HG02571 (cell line): Measurements from ENCODE around the gene MICAL2.

Experiments
- ATAC-seq: cut with Tn5 transposase; IDR thresholded peaks from one replicate; pipeline ENCODE4 v1.9.1; 2021; ENCODE audit warnings: mild to moderate bottlenecking, moderate library complexity; ENCODE audit not compliant: unreplicated experiment

Gene MICAL2

DNA sequence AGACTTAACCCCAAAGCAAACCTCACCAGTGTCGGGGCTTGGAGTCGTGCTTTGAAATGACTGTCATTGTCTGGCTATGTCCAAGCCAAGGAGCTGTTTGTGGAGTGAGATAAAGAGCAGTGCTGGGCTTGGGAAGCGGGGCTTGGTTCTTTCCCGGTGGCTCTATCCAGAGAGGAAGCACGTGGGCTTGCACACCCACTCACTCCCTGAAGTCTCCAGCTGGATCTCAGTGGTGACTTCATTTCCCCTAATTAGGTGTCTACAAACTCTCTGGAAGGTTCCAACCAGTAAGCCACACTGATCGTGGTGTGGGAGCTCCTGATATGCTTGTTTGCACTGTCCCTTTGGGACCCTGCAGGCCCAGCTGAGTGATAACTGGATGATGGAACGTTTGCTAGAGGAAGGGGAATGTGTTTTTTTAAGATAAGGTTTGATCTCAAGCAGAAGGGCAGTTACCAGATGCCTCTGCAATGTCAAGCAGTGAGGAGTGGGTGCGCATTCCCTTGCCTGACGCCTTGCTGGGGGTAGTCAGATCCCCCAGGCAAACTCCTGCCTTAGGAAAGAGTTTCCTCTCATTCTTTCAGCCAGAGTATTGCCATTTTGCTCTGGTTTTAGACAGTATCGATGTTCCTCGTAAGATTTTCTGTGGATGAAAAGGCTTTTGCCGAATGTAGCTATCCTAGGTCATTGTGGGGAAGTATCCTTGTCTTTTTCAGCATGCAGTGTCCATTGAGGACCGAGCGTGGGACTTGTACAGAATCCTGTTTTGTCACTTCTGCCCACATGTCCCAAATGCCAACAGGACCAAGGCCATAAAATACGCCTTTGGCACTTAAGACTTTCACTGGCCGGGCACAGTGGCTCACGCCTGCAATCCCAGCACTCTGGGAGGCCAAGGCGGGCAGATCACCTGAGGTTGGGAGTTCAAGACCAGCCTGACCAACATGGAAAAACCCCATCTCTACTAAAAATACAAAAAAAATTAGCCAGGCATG lies 90.9 kb downstream of the MICAL2 start:
- ATAC-seq = no peak

DNA sequence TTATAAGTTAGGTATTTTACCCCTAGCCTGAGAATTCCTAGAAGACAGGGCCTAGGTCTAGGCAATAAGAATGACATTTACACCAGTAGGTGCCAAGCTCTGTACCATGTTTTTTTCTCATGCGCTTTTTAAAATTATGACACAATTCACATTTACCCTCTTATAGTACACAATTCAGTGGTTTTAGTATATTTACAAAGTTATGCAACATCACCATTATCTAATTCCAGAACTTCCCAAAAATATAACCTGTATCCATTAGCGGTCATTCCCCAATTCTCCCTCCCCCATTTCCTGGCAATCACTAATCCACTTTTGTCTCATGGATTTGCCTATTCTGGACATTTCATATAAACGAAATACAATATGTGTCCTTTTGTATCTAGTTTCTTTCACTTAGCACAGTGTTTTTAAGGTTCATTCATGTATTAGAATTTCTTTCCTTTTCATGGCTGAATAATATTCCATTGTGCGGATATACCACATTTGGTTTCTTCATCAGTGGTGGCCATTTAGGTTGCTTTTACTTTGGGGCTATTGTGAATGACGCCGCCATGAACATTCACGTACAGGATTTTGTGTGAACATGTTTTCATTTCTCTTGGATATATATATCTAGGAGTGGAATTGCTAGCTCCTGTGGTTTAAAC lies 92.4 kb downstream of the MICAL2 start:
- ATAC-seq = no peak

DNA sequence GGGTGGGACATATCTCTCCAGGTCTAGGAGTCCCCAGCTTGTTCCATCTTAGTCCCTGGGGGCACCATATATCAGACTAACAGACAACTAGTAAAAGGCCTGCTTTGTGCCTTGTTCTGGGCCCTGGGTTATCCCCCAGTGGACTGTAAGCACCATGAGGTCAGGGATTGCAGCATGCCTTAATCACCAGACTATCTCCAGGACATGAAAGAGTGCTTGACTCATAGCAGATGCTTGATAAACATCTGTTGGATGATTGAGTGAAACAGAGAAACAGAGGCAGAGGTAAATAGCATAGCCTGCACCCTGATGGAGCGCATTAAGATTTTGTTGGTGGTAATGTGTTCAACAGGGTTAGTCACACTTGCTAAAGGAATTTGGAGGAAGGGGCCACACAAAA lies 94.1 kb downstream of the MICAL2 start:
- no peak for ATAC-seq

DNA sequence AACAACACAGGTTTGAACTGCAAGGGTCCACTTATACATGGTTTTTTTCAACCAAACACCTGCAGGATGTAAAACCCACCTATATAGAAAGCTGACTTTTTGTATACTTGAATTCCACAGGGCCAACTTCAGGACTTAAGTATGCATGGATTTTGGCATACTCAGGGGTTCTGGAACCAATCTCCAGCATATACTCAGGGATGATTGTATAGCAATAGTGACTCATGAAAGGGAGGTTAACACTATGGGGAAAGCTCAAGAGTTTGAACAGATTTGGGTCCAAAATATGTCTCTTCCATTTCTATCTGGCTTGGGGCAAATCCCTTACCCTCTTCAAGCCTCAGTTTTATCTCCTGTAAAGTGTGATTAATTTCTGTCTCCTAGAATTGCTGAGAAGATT lies 94.9 kb downstream of the MICAL2 start:
- no peak for ATAC-seq

DNA sequence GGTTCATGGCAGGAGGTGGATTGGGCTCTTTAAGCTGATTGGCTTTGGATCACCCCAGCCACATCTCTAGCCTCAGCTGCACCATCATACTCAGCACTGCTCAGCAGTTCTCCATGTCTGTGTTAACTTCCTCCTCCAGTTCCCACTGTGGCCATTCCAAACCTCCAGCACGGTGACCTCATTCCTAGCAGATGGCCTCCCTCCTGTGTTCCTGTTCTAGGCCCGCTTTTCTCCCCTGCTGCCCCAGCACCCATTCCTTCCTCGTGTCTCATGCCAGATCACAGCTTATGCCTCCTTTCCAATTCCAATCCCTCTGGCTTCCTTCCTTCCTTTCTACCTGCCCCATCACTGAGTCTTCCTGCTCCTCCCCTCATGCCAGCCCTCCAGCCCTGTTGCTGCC lies 96.1 kb downstream of the MICAL2 start:
- no peak for ATAC-seq

DNA sequence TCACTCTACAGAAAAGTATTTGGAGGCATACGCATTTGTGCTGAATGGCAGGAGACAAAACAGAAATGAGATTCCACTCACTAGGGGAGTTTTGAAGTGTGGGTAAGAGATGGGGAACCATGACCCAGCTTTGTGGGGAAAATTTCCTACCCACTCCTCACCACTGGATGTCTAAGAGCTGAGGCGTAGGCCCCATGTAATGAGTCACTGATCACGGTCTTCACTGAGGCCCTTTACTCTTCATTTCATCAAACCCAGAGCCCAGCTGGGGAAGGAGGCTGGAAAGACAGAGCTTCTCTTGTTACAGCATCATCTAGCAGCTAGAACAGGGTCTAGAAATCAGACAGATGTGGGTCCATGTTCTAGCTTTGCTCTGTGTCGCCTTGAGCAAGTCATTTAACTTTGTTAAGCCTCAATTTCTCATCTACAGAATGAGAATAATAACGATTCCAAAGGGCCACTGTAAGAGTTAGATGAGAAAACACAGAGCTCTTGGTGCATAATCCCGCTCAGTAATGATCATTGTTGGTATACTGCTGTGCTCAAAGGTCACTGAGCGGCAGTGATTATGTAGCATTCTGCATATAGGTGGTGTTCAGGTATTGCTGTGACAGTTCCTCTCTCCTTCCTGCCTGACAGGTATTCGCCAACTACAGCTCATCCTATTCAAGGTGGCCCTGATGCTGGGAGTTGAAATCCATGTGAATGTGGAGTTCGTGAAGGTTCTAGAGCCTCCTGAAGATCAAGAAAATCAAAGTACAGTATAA lies 97.2 kb downstream of the MICAL2 start:
- no peak for ATAC-seq

DNA sequence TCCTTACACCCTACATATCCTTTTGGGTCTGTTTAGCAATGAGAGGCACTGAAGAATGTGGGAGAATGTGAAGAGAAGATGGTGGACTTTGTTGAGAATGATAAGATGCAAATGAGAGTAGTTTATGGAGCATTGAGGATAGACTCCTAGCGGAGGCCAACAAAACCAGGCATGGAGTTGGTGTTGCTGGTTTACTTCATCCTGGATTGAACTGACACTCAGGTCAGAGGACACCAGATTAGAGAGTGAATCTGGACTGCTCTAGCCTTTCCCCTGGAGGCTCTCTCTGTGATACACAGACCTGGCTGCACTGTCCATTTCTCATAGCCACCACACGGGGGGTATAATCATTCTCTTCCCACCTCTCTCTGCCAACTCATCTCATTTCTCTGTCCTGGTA lies 98.7 kb downstream of the MICAL2 start:
- ATAC-seq = no peak

DNA sequence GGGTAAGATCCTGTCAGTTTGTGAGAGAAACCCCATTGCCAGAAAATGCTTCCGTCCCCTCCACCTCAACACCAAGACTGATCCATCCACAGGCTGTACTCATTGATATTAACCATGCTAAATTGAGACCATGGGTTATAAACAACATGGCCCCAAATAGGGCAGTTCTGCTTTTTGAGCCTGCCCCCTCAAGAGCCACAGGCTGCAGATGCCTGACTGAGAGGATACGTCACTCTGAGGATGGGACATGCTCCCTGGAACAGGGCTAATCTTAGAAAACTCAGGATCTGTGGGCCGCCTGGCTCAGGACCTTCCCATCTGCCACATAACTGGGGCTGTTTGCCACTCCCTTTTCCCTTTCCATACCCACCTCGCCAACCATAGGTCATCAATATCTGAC lies 99.8 kb downstream of the MICAL2 start:
- no peak for ATAC-seq

DNA sequence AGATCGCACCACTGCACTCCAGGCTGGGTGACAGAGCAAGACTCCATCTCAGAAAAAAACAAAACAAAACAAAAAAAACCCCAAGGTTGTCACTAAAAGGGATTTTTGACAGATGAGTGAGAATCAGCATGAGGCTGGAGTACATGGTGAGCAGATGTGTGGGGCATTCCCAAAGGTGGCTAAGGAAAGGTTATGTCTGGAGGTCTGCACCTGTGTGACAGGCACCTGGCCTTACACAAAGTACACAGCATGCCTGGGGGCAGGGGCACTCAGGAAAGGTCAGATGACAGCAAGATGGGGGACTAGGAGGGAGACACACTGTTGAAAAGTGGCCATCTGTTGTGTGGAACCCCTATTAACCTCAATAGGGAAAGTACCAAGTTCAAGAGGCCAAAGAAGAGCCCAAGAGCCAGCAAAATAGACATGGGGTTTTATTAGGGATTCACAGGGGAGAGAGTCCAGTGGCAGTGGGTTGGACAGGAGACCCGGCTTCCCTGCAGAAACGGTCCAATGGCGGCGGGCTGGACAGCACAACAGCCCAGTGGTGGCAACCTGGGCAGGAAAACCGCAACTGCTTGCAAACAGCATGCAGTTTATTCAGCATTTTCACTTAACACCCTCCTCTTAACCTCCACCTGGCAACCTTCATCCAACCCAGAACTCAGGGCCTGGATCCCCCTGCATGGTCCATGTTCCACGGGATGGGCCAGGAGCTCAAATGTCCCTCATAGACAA lies 101.1 kb downstream of the MICAL2 start:
- no peak for ATAC-seq

DNA sequence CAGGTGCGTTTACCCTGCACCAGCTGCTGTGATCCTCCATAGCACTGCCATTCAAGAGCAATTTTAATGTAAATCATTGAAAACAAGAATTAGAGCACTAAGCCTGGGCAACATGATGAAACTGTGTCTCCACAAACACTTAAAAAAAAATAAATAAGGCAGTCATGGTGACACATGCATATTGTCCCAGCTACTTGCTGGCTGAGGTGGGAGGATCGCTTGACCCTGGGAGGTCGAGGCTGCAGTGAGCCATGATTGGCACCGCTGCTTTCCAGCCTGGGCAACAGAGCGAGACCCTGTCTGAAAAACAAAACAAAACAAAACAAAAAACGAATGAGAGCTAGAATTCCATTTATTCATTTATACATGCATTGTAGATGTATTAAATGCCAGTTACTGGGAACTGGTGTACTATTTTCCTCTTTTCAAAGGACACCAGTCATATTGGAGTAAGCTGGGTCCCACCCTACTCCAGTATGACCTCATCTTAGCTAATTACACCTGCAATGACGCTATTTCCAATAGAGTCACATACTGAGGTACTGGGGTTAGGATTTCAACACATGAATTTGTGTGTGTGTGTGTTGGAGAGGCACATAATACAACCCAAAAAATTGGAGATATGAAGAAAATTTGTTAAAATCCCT lies 101.9 kb downstream of the MICAL2 start:
- no peak for ATAC-seq

DNA sequence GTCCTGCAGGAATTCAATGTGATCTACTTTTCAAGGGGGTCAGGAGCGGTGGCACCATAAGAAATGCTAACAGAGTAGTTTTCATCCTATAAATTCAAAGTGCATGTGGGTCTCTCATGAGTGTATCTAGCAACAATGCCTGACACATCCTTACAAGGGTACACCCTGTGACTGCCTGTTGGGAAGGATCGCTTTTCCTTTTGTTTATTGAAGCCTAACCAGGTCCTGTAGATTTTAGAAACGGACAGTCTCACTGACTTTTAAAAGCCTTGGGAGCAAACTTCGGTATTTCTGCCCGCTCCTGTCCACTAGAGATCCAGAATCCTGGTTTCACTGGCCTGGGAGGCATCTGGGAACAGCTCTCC lies 102.4 kb downstream of the MICAL2 start:
- no peak for ATAC-seq

DNA sequence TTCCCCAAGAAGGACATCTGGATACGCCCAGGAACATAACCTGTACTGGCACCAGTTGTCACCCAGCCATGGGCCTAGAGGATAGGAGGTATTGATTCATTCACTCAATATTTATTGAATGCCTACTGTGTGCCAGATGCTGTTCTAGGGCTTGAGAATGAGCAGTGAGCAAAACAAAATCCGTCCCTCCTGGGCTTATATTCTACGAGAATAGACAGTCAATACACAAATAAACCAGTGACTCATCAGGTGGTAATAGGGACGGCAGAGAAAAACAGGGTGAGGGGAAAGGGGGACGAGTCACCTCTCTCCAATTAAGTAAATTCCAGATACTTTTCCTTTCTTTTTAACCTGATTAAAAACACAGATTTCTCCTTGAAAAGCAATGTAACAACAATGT lies 103.5 kb downstream of the MICAL2 start:
- ATAC-seq = no peak

DNA sequence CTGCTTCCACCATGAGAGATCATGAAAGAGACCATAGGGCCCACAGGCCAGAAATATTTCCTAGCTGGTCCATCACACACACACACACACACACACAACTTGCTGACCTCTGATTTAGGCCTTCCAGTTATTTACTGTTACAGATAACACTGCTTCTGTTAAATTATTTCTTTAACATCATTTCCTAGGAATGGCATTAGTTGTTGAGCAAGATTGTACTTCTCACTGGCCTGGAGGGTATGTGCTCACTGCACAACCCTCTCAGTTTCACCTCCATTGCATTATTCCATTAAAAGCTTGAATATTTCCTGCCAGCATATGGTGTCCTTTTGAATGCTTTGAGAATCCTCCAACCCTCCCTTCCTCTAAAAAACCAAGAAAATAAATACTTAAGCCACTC lies 104.4 kb downstream of the MICAL2 start:
- no peak for ATAC-seq

DNA sequence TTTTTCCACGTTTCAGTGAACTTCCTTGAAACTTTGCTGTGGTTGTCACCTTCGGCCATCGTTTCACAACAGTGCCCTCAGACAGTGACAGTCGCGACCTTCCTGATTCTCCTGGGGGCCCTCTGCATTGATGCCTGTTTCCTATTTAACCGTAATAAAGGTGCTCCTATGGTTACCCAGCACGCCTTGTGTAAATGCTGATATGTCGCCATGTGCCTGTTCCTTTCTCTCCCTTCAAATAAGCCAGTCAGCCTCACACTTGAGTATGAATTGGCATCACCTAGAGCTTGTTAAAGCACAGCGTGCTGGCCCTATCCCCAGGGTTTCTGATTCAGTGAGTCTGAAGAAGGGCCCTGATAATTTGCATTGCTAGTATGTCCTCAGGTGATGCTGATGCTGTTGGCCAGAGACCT lies 104.8 kb downstream of the MICAL2 start:
- ATAC-seq = no peak

DNA sequence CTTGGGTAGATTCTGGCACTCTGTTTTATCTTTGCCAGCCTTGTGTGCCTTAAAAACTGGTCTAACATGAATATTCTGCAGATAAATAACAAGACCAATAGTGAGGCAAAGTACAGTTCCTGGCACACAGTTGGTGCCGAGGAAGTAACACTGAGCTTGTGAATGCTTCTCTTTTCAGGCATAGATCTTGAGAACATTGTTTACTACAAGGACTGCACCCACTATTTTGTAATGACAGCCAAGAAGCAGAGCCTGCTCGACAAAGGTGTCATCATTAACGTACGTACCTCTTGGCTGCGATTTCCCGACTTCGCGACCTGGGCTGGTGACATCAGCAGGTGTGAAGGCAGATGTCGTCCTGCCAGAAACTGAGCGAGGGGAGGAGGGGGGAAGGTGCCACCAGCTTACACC lies 105.7 kb downstream of the MICAL2 start:
- no peak for ATAC-seq

DNA sequence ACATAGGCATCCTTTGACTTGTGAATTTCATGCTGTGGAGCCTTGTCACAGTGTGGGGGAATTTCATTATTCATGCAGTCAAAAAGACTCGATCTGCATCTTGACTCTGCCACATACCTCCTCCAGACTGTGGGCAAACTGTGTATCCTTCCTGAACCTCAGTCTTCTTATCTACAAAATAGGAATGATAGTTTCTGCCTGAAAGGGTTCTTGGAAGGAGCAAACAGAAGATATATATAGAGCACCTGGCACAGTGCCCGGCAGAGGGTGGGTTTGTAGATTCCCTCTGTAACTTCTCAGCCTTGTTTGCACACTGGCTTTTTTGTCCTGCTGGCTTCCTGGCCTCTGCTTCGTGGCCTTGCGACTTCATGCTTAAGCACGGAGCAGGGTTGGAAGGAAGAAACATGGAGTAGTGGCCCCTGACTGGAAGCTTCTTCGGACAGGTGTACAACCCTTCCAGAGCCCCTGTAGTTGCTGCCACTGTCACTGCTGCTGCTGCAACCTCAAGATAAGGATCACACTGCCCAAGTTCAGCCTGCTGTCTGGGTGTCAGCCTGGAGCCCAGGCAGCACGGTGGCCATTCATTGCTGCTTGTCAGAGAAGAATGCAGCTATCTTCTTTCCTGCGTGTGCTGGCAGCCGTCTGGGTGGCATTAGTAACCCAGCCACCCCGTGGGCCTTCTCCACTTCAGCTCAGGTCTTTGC lies 106.4 kb downstream of the MICAL2 start:
- no peak for ATAC-seq

DNA sequence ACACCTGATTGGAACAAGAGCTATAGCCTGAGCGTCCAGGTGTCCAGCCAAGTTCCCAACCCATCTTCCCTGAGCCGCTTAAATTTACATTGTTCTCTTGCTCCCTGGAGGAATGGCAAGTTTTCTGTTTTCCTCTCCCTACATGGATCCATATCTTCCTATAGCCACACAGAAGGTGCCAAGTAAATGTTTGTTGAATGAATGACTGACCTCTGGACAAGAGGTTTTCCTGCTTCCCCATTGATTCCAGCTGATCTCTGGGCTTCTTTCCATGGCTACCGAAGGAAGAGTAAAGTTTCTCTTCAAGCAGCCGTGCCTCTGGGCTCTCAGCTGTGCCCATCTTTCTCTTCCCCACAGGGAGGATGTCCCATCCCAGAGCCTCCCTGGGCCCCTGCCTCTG lies 107.5 kb downstream of the MICAL2 start:
- no peak for ATAC-seq

DNA sequence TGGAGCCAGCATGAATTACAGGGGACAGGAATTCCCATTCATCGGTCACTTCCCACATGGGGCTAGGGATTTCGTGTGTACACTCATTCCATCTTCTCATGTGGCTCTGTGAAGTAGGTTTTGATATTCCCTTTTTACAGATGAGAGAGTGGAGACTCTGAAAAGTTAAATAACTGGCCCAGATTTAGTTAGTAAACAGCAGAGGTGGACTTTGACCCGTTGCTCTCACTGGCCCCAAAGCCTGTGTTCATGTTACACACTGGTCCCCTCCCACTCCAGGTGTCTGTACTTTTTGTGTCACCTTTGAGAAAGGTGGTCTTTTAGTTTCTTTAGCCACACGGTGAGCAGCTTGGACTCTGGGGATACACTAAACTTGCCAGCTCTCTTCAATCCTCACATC lies 108.5 kb downstream of the MICAL2 start:
- no peak for ATAC-seq

DNA sequence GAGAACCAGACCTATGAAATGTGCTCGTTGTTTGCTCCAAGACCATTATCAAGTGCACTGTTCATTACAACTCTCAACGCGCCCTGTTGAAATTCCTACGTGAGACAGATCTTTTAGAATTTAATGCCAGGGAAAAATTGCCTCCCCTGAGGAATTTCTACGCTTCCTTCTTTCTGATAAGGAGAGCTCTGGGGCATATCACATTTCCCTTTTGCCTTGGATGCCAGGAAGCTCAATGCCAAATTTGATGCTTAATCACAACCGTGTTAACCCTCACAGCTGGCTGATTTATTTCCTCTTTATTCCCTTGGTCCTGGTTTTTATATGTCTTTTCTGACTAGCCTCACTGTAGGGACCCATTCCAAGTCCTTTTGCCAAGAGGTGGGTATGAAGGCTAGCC lies 109.4 kb downstream of the MICAL2 start:
- no peak for ATAC-seq

DNA sequence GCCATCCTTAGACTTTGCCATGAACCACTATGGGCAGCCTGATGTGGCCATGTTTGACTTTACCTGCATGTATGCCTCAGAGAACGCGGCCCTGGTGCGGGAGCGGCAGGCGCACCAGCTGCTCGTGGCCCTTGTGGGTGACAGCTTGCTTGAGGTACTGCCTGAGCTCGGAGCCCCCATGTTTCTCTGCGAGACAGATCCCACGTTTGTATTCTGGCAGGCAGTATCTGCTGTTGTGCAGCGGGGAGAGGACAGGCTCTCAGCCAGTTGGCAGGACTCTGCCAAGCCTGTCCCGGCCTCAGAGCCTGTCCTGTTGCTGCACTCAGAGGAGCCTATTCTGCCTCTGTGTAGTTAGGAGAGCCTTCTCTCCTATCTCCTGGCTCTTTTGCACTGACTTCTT lies 109.9 kb downstream of the MICAL2 start:
- no peak for ATAC-seq
